GM18867 (cell line): ENCODE results near the gene EDA.

Experiments used
- ATAC-seq: cut with Tn5 transposase; IDR thresholded peaks from one replicate; pipeline ENCODE4 v1.9.1; 2021; ENCODE audit warnings: mild to moderate bottlenecking, moderate library complexity; ENCODE audit not compliant: unreplicated experiment

EDA gene

DNA sequence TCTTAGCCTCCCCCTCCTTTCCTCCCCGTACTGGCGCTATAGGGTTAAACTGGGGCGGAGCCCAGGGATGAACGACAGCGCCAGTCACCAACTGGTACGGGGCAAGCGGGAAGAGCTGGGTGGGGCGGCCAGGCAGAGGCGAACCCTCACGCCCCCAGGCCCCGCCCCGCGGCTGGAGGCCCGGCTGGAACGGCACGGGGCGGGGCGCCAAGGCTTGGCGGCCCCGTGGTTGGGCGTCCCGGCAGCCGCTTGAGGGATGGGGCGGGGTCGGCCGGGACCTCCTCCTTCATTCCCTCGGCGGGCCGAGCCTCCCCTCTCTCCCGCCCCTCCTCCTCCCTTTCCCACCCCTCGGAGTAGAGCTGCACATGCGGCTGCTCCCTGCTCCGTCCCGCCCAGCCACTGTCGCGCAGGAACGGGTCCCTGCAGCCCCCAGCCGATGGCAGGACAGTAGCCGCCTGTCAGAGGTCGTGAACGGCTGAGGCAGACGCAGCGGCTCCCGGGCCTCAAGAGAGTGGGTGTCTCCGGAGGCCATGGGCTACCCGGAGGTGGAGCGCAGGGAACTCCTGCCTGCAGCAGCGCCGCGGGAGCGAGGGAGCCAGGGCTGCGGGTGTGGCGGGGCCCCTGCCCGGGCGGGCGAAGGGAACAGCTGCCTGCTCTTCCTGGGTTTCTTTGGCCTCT lies at the start of gene EDA:
EDA (plus strand) TSS at position 335 of the 678 bp plus-strand sequence.
- ATAC-seq, result peak; percentile 97

DNA sequence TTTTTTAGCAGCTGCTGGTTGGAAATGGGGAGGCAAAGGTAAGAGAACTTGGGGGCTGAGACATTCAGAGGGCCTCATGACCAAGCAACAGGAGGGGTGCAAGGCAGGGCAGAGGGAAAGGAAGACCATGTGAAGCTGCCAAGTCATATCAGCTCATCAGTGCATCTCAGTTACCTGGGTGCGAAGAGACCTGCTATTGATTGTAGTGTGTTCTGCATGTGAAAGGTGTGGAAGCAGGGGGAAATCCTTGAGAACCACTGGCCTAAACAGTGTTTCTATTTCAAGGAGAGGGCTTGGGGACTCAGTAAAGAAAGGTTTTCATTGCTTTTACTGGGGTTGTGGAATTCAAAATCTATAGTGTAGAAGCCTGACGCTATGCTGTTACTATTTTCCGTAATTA lies 47.1 kb upstream of the EDA start:
- ATAC-seq, result no peak

DNA sequence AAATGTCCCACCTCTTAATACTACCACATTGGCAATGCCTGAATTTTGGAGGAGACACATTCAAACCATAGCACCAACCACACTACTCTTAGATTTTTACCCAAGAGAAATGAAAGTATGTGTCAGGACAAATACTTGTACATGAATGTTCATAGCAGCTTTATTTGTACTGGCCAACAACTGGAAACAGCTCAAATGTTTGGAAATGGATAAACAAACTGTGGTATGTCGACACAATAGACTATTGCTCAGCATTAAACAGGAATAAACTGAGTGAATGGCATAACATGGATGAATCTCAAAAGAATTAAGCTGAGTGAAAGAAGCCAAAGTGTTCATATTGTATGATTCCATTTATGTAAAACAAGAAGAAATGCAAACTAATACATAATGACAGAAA lies 18.5 kb upstream of the EDA start:
- ATAC-seq, result no peak

DNA sequence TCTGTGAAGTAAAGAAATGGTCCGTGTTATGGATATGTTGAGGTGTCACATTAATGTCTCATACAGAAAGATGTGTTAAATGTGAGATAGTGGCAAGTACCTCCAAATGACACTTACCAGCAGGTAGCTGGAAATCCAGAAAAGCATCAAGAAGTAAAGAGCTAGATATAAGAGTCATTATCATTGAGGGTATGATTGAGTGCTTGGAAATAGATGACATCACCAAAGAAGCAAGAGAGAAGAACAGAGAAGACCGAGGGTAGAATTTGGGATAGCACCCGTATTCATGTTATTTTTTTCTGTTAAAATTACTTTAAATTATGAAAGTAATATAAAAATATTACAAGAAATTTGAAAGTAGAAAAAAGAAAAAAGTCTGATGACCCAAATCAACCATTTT lies 15.7 kb upstream of the EDA start:
- no peak for ATAC-seq

DNA sequence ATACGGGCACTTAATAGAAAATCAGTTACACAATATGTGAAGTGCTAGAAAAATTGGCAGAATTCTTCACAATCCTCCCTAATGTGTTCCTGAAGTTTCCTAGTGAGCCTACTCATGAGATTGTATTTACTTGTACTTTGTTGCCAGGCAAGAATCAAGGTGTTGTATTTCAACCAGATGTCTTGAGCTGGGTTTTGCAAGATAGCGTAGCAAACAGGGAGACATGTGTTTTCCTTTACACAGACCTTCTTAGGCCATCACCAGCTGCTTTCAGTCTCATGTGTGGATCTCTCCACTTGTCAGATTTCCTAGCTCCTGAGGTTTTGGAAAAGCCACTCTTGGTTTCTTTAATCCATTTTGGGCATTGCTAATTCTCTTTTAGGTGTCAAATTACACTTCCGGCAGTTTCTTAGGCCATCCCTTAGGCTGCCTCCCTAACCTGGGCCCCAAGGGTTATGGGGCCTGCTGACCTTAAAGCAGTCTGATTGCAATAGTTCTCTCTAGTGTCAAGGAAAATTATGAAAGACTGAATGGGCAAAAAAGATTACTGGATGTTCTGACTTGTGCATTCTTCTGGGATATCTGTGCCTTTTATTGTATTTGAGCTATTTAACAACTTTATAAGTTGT lies 12.2 kb upstream of the EDA start:
- no peak for ATAC-seq

DNA sequence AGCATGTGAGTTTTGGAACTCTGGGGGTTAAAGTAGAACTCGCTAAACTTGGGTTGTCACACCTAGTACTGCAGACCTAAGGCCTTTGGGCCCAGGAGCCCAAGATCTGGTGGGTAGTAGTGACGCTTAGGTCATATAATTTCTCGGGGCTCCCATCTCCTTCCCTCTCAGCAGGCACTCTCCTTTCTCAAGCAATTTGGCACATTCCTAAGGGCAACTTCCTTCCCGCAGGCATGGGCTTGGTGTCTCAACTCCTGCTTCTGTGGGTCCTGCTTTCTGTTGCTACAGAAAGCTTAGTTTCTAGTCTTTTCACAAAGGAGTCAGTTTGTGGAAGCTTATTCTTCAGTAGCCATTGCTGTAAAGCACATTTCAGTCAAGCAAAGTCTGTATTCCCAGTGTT lies 10.4 kb upstream of the EDA start:
- ATAC-seq, result no peak

DNA sequence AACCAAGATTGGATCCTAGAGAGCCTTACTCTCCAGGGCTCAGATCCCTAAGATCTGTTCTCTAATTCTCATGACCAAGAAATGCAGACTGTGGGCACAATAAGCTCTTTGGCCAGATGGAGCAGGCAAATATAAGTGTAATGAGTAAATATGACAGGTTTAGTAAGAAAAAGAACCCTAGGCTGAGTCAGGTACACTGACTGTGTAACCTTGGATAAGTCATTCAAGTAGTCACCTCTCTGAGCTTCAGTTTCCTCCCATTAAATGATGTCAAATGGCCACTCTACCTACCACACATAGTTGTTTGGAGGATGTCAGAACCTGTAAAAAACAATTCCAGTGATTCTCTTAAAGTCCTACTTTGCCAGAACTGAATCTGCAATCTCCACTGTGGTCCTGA lies 8.3 kb upstream of the EDA start:
- ATAC-seq, result no peak

DNA sequence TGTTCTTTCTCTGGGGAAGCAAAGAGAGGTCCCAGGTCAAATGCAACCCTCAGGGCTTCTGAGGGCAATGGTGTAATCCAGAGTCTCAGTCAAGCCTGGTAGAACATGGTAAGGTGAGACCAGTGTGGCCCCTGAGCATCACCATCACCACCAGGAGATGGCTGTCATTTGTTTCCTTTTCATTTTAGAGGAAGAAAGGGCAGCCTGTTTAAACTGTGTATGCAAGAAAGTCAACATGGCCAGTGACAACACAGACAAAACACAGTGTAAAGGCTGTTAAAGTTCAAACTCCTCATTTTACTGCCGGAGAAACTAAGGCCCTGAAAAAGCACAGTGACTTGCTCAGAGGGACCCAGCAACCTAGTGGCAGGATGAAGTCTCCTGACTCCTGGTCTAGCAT lies 2.0 kb upstream of the EDA start:
- ATAC-seq, result no peak

DNA sequence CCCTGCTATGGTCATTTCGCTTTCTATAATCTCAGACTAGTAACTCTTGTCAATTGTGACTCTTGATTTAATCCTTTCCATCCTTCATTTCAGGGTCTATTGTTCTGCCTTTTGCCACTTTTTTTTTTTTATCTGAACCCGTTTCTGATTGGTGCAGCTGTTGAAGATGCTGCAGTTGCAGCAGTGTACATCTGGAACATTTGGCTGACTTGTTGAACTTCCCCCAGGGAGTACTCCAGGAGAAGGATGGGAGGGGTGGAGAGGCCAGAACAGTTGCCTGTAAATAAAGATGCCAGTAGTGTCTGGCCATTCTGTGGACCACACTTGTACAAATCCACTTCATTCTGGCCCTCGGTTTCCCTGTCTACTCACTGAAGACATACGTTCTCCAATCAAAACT lies 1.0 kb upstream of the EDA start:
- ATAC-seq, result no peak

DNA sequence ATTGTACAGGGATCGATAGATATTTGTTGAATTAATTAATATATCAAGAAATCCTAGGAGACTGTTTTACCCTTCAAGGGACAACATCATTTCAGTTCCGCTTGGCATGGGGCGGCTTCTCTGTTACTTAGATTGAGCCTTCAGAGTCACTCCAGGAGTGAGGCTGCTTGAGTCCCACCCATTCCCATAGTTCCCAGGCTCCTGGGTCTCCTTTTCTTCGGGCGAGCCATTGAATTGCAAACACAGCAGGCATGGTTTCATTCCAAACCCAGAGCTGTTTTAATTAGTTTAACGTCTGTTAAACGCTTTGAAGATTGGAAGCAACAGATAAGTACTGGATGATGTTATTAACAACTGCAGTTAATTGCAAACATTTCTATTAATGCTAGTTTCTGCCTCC lies 571 bp upstream of the EDA start:
- ATAC-seq, result no peak

DNA sequence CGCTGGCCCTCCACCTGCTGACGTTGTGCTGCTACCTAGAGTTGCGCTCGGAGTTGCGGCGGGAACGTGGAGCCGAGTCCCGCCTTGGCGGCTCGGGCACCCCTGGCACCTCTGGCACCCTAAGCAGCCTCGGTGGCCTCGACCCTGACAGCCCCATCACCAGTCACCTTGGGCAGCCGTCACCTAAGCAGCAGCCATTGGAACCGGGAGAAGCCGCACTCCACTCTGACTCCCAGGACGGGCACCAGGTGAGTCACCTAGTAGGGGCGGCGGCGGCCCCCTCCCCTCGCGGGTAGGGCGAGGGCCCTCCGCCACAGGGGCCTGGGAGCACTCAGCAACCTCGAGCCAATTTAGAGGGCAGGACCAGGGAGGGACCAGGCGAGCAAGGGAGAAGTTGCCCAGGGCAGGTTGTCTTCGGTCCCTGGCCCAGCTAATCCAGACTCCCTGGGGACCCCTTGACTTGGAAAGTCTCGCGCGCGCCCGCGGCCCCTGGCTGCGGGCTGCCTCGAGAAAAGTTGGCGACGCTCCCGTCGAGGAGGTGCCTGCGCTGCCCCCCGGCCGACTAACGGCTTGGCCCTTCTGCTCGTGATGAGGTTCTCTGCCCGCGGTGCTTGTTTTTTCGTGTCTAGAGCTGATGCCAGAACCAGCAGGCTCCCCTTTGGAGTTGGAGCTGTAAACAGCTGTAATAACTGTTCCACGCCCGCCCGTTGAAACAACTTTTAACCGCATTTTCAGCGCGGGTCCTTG lies 717 bp downstream of the EDA start:
- ATAC-seq, result peak; percentile 20

DNA sequence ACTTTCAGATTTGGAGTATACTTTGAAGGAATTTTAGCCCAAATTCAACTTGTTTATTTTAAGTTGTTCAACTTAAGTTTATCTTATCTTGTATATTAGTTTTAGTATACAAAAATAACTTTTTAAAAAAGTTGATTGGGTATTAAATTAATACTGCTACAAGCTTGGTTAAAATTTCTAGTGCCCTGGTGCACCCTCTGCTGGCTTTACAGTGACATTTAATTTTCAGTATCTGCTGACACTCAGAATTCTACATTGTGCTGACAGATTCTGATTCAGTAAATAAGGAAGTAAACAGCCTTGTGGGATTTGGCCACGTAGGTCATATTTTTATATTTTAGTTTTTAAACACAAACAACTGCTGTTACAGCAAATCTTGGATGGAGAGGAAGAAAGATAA lies 2.9 kb downstream of the EDA start:
- ATAC-seq, result peak; percentile 30

DNA sequence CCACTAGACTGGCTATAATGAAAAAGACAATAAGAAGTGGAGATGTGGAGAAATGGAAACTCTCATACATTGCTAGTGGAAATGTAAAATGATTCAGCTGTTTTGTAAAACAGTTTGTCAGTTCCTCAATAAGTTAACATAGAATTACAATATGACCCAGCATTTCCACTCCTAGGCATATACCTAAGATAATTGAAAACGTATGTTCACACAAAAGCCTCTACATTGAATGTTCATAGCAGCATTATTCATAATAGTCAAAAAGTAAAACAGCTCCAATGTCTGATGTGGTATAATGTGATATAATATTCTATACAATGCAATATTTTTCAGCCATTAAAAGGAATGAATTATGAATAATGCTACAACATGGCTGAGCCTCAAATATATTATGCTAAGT lies 10.2 kb downstream of the EDA start:
- no peak for ATAC-seq

DNA sequence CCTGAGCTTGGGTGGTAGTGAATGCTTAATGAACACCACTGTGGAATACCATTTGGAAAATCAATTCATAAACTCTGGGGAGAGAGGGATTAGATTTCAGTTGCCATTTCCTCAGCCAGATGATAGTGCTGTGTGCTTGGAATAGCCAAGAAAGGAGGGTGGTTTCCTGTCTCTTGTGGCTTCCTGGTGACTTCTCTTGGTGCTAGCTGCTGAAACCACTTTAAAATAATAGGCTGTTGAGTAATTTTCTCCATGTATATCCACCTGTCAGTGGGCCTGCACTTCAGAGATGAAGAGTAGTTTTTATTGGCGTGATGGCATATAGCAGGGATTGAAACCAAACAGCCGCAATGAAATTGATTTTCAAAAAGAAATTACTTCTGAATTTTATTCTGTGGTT lies 11.8 kb downstream of the EDA start:
- no peak for ATAC-seq

DNA sequence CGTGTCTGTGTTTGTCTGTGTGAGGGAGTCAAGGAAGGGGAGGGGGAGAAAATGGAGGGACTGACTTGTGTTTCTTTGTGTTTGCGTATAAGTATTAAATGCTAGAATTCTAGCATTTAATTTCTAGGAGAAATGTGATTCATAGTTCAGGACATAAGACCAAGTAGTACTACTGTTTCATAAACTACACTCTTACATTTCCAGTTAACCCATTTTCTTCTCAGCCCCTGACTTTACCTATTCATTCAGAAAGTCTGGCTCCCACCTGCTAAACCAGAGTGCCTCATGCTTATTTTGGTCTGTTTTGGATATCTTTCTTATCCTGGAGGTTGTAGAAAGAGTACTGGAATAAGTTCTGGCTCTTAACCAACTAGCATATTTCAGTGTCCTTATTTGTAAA lies 14.2 kb downstream of the EDA start:
- ATAC-seq, result no peak

DNA sequence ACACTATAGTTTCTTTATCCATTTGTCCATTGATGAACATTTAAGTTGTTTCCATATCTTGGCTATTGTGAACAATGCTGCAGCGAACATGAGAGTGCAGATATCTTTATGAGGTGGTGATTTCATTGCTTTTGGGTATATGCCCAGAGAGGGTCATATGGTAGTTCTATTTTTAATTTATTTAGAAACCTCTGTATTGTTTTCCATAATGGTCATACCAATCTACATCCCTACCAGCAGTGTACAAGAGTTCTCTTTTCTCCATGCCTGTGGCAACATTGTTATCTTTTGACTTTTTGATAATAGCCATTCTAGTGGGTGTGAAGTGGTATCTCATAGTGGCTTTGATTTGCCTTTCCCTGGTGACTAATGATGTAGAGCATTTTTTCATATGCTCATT lies 48.8 kb downstream of the EDA start:
- no peak for ATAC-seq

DNA sequence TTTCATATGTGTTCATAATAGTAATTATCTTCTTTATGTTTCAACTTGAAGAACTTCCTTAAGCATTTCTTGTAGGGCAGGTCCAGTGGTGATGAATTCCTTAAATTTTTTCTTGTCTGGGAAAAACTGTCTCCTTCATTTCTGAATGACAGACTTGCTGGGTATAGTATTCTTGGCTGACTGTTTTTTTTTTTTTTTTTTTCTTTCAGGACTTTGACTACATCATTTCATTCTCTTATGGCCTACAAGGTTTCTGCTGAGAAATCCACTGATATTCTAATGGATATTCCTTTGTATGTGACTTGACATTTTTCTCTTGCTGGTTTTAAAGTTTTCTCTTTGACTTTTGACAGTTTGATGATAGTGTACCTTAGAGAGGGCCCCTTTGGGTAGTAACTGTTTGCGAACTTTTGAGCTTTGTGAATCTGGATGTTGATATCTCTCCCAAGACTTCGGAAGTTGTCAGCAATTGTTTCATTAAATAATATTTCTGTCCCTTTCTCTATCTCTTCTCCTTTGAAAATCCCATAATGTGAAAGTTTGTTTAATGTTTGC lies 54.2 kb downstream of the EDA start:
- no peak for ATAC-seq

DNA sequence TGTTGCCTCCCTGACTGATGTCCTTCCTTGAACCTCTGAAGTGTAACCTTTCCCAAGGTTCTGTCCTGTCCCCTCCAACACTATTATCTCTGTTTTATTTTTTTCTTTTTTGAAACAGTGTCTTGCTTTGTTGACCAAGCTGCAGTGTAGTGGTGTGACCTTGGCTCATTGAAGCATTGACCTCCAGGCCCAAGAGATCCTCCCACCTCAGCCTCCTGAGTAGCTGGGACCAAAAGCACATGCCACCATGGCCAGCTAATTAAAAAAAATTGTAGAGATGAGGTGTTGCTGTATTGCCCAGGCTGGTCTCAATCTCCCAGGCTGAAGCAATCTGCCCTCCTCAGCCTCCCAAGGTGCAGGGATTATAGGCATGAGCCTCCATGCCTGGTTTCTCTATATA lies 59.0 kb downstream of the EDA start:
- no peak for ATAC-seq

DNA sequence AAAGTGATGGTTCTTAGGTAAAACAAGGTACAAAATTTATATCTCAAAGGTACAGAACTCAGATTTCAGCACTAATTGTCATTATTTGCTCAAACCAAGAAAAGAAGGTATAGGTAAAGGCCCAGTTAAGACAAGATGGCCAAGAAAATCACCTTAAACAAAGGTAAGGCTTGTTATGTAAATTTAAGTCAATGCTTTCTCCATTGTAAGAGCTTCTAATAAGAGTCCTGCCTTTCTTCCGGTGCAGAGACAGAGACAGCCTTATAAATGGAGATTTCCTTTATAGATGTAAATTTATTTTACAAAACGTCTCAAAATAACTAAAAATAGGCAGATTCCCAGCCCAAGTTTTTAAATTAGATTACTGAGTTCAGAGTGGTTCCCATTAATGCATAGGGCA lies 89.9 kb downstream of the EDA start:
- ATAC-seq, result no peak

DNA sequence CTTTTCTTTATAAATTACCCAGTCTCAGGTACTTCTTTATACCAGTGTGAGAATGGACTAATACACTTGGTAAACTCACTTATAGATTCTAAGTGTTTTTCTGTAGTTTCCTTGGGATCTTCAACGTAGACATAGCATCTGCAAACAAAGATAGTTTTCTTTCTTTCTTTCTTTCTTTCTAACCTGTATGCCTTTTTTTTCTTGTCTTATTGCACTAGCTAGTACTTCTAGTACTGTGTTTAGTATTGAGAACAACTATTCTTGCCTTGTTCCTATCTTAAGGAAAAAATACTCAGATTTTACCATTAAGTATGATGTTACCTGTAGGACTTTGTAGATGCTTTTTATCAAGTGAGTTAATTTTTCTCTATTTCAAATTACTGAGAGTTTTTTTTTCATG lies 102.2 kb downstream of the EDA start:
- ATAC-seq, result no peak

DNA sequence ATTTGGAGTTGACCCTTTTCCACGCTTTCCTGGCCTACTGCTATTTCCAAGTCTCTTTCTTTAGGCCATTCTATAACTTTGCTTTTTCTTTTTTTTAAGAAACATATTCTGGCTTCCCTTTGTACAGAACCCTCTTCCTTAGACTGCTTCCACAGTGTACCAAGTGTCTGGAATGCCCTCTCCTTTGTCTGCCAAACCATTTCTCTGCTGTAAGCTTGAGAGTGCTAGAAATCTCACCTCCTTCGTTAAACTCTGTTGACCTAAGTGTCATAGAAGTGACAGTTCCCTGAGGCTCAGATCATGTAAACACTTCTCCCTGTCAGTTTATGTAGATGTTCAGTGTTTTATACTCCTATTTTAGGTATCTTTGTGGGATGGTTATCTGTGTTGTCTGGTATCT lies 108.4 kb downstream of the EDA start:
- ATAC-seq, result no peak

DNA sequence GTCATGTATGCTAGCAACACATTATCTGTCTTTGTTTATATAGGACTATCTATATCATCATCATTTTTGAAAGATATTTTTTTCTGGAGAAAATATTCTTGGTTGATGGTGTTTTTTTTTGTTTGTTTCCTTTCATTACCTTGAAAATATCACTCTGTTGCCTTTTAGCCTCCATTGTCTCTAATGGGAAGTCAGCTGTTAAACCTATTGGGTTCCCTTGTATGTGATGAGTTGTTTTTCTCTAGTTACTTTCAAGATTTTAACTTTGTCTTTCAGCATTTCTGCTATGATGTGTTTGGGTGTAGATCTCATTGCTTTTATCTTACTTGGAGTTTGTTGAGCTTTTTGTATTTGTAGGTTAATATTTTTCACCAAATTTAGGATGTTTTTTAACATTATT lies 124.4 kb downstream of the EDA start:
- no peak for ATAC-seq
